RWPE1 (cell line): Measurements from ENCODE around the gene RPL35.

Experiments
- CTCF ChIA-PET: fragments of 350-600 bp; sonication (Branson Sonifier 250); formaldehyde crosslinking; extraction: SDS; loops from one replicate; lab custom pipeline; 2021; lab: Yijun Ruan, JAX
- POLR2A ChIA-PET: fragments of 400-600 bp; formaldehyde crosslinking; extraction: SDS; loops from one replicate; lab custom pipeline; 2020; ENCODE audit warnings: antibody characterized with exemption; ENCODE audit not compliant: low non-redundant PET; lab: Yijun Ruan, JAX
- DNase-seq: peaks from one replicate; pipeline ENCODE4 v3.0.0; 2012; ENCODE audit warnings: low spot score
- H3K27ac ChIP-seq: fragments of 450-650 bp; 2 replicates; pipeline ENCODE4 v1.5.1; 2017
- CTCF ChIP-seq: fragments of 450-650 bp; conservative IDR thresholded peaks from 2 replicates; pipeline ENCODE4 v1.5.1; 2017; ENCODE audit warnings: low read depth, mild to moderate bottlenecking

The RPL35 gene

DNA sequence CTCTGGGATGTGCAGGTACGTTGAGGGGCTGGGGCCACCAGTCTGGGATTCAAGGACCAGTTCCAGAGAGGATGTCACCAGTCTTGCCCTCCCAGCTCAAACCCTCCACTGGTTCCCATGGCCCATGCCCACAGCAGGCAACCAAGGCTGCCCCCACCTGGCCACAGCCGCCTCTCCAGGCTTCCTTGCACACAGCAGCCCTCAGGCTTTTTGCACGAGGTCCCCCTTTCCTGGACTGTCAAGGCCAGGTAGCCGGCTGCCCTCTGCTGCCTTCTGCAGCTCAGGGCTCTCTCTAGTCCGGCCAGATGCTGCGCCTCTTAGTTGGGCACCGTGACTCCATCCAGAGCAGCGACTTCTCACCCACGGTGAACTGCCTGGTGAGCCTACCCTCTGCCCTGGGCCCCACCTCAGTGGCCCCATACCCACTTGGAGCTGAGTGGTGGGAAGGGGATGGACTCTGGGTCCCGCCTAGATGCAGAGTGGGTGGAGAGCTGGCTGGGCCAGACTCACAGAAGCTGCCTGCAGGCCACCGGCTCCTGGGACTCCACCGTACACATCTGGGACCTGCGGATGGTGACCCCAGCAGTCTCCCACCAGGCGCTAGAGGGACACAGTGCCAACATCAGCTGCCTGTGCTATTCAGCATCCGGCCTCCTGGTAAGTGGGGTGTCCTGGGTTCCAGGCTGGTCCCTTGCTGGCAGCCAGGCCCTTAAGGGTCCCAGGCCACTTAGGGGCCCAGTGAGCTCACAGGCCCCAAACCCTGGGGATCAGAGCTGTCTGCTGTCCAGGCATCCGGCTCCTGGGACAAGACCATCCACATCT lies 5.6 kb downstream of the RPL35 start:
- POLR2A ChIA-PET = interaction anchor here (0.5 to 1.0 kb wide), 2 partner anchors 12 to 156 kb away, joined by 8 to 11 read pairs; no protein-coding TSS in a partner anchor
- CTCF ChIA-PET = interaction anchor here (0.7 to 18.3 kb wide), 6 partner anchors 16 to 288 kb away, joined by 3 to 761 read pairs (median 4); partner anchors contain the start of genes NR6A1 and OLFML2A
- no peak for DNase-seq
- TF ChIP-seq CTCF = peak; percentile 73
- H3K27ac ChIP-seq = peak overlapping the region; percentile 99

- CTCF ChIA-PET = interaction anchor here (0.6 to 18.3 kb wide), 5 partner anchors 15 to 238 kb away, joined by 3 to 761 read pairs (median 3); partner anchors contain the start of genes NR6A1 and OLFML2A
- POLR2A ChIA-PET = interaction anchor here (0.5 to 0.6 kb wide), 3 partner anchors 10 to 155 kb away, joined by 3 to 11 read pairs (median 3); no protein-coding TSS in a partner anchor
- peak overlapping the region; percentile 99 for H3K27ac ChIP-seq
- TF ChIP-seq CTCF = no peak
- DNase-seq = no peak
Observed at GRCh38 chr9:124855566-124855943, 6.2 kb downstream of the RPL35 start.

DNA sequence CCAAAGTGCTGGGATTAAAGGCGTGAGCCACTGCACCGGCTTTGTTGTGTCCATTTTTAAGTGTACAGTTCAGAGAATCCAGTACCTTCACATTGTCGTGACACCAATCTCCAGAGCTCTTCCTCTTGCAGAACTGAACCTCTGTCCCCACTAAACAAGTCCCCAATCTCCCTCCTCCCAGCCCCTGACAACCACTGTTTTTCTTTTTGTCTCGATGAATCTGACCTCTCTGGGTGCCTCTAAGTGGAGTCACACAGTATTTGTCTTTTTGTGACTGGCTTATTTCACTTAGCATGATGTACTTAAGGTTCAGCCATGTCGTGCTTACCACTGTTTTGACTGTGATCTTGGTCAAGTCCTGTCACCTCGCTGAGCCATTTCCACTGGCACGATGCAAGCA lies 6.9 kb downstream of the RPL35 start:
- ChIA-PET POLR2A (interaction anchor here (0.6 to 1.2 kb wide), 3 partner anchors 14 to 78 kb away, joined by 3 to 4 read pairs (median 3); partner anchors contain the start of gene OLFML2A), CTCF (interaction anchor here (0.6 to 18.3 kb wide), 6 partner anchors 14 to 79 kb away, joined by 3 to 761 read pairs (median 46); partner anchors contain the start of genes NR6A1 and OLFML2A)
- DNase-seq = no peak
- no peak for TF ChIP-seq CTCF
- peak overlapping the region; percentile 99 for H3K27ac ChIP-seq

DNA sequence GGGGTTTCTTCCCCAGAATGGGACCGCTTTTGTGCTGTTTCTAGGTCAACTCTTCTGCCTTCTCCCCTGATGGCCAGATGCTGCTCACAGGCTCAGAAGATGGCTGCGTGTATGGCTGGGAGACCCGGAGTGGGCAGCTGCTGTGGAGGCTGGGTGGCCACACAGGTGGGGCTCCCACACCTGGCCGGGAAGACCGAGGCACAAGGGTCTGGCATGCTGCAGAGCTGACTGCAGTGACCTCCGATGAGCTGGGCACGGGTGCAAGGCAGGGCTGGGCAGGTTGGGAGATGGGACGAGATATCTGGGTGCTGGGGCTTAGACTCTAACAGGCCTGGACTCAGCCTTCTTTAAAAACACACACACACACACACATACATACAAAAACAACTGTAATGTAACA lies 7.6 kb downstream of the RPL35 start:
- CTCF ChIA-PET = interaction anchor here (0.6 to 18.3 kb wide), 13 partner anchors 13 to 390 kb away, joined by 3 to 761 read pairs (median 6); partner anchors contain the start of genes NR6A1 and OLFML2A
- no peak for DNase-seq
- TF ChIP-seq CTCF = no peak
- H3K27ac ChIP-seq = peak overlapping the region; percentile 69
- POLR2A ChIA-PET = interaction anchor here (0.6 to 2.0 kb wide), 3 partner anchors 15 to 83 kb away, joined by 3 to 13 read pairs (median 3); partner anchors contain the start of gene NR6A1

- POLR2A ChIA-PET = interaction anchor here (0.6 to 2.0 kb wide), 3 partner anchors 40 to 82 kb away, joined by 3 to 13 read pairs (median 9); partner anchors contain the start of genes NR6A1 and OLFML2A
- TF ChIP-seq CTCF = no peak
- CTCF ChIA-PET = interaction anchor here (0.5 to 18.3 kb wide), 37 partner anchors 8 to 523 kb away, joined by 3 to 761 read pairs (median 5); partner anchors contain the start of genes ARPC5L, NR6A1, OLFML2A and RPL35
- H3K27ac ChIP-seq = peak overlapping the region; percentile 69
- DNase-seq = no peak
Observed at GRCh38 chr9:124853605-124854143, 8.1 kb downstream of the RPL35 start.
